IMR-90 (cell line): ENCODE measurements around the gene ZNF761. TPM values are rescaled to one million over a fixed set of nuclear protein-coding genes. Genes with fewer than 3 reads are reported as not detected.
A peak's percentile ranks its signal among the peaks of the same experiment; 100 is the strongest.
"Not testable (repeated sequence)": the region's sequence is repeated elsewhere in the genome, so short reads cannot be mapped to it uniquely, and the experiment has no call there.

Experiments used
- ATAC-seq: fragments of 200-7000 bp; cut with Tn5 transposase; 2 replicates; pipeline ENCODE4 v1.9.1; 2020; ENCODE audit warnings: low read depth, mild to moderate bottlenecking, moderate library complexity
- BruUV-seq: library from RNA; stranded (reverse); fragments of 400-500 nt; replicated peaks from 2 replicates; lab custom pipeline; 2021; lab: Mats Ljungman, UMichigan
- CTCF ChIA-PET: fragments of 300-600 bp; formaldehyde crosslinking; extraction: SDS; loops from one replicate; lab custom pipeline; 2021; ENCODE audit warnings: antibody characterized with exemption; lab: Yijun Ruan, JAX
- POLR2A ChIA-PET: fragments of 300-600 bp; sonication (Branson Sonifier 250); formaldehyde crosslinking; loops from one replicate; lab custom pipeline; 2022; ENCODE audit warnings: antibody characterized with exemption; ENCODE audit not compliant: unreplicated experiment; lab: Charles Lee
- DNase-seq: peaks from one replicate; pipeline ENCODE4 v3.0.0; 2013
- H2AFZ ChIP-seq: replicated peaks from 2 replicates; pipeline ENCODE3; 2013; ENCODE audit warnings: low read length, mild to moderate bottlenecking; ENCODE audit not compliant: poor library complexity
- H2AK5ac ChIP-seq: 2 replicates; pipeline ENCODE4 v1.6.1; 2013; ENCODE audit warnings: low read depth, low read length, inconsistent platforms
- H2AK9ac ChIP-seq: replicated peaks from 2 replicates; pipeline ENCODE3; 2013; ENCODE audit warnings: mild to moderate bottlenecking, low read depth, low read length, moderate library complexity; ENCODE audit not compliant: poor library complexity
- H2BK120ac ChIP-seq: 2 replicates; pipeline ENCODE4 v1.6.1; 2013; ENCODE audit warnings: low read depth, low read length, inconsistent platforms
- H2BK15ac ChIP-seq: 3 replicates; pipeline ENCODE4 v1.6.1; 2013; ENCODE audit warnings: low read depth, low read length, inconsistent platforms
- H2BK20ac ChIP-seq: 2 replicates; pipeline ENCODE4 v1.6.1; 2013; ENCODE audit warnings: low read depth, mild to moderate bottlenecking, inconsistent platforms, low read length, moderate library complexity
- H2BK5ac ChIP-seq: 2 replicates; pipeline ENCODE4 v1.6.1; 2013; ENCODE audit warnings: mild to moderate bottlenecking, low read depth, low read length, inconsistent platforms; ENCODE audit not compliant: poor library complexity, severe bottlenecking
- H3K14ac ChIP-seq: replicated peaks from 2 replicates; pipeline ENCODE4 v1.6.1; 2013; ENCODE audit warnings: low read depth, low read length, inconsistent platforms
- H3K18ac ChIP-seq: 2 replicates; pipeline ENCODE4 v1.6.1; 2013; ENCODE audit warnings: low read depth, low read length, control low read depth
- H3K23ac ChIP-seq: 2 replicates; pipeline ENCODE4 v1.6.1; 2013; ENCODE audit warnings: low read depth, low read length, inconsistent platforms
- H3K27ac ChIP-seq: 2 replicates; pipeline ENCODE4 v1.5.1; 2013; ENCODE audit warnings: mild to moderate bottlenecking, control low read depth, low read length; ENCODE audit not compliant: insufficient read depth
- H3K27me3 ChIP-seq: 2 replicates; pipeline ENCODE4 v1.6.1; 2013; ENCODE audit warnings: low read length; ENCODE audit not compliant: control insufficient read depth, insufficient read depth
- H3K36me3 ChIP-seq: 2 replicates; pipeline ENCODE4 v1.6.1; 2013; ENCODE audit warnings: low read length, mixed read lengths; ENCODE audit not compliant: control insufficient read depth, insufficient read depth
- H3K4ac ChIP-seq: 2 replicates; pipeline ENCODE4 v1.6.1; 2013; ENCODE audit warnings: low read depth, low read length, inconsistent platforms
- H3K4me1 ChIP-seq: 2 replicates; pipeline ENCODE4 v1.6.1; 2013; ENCODE audit warnings: low read length, mixed read lengths; ENCODE audit not compliant: control insufficient read depth, insufficient read depth
- H3K4me2 ChIP-seq: 2 replicates; pipeline ENCODE4 v1.6.1; 2013; ENCODE audit warnings: low read depth, mild to moderate bottlenecking, control low read depth, low read length, moderate library complexity
- H3K4me3 ChIP-seq: 2 replicates; pipeline ENCODE4 v1.5.1; 2013; ENCODE audit warnings: low read depth, mild to moderate bottlenecking, control low read depth, low read length, moderate library complexity; ENCODE audit not compliant: insufficient read depth
- H3K56ac ChIP-seq: 2 replicates; pipeline ENCODE4 v1.6.1; 2013; ENCODE audit warnings: low read length, inconsistent platforms; ENCODE audit not compliant: insufficient read depth; ENCODE audit errors: extremely low read depth
- H3K79me1 ChIP-seq, 2 experiments: 2 replicates each; pipeline ENCODE4 v1.6.1; 2013; ENCODE audit warnings: low read length in 2 of 2, inconsistent platforms in 1 of 2, low read depth in 1 of 2
- H3K9ac ChIP-seq: 2 replicates; pipeline ENCODE4 v1.6.1; 2013; ENCODE audit warnings: low read depth, low read length, control low read depth
- H3K9me1 ChIP-seq: 2 replicates; pipeline ENCODE4 v1.6.1; 2013; ENCODE audit warnings: low read length, inconsistent platforms; ENCODE audit not compliant: insufficient read depth
- H3K9me3 ChIP-seq: 2 replicates; pipeline ENCODE4 v1.6.1; 2013; ENCODE audit warnings: low read length; ENCODE audit not compliant: control insufficient read depth, insufficient read depth
- H4K20me1 ChIP-seq: 2 replicates; pipeline ENCODE4 v1.6.1; 2013; ENCODE audit warnings: low read length, inconsistent platforms; ENCODE audit not compliant: insufficient read depth
- H4K5ac ChIP-seq: 2 replicates; pipeline ENCODE4 v1.6.1; 2013; ENCODE audit warnings: mild to moderate bottlenecking, low read depth, low read length, control low read depth
- H4K8ac ChIP-seq, 2 experiments: 2 replicates each; pipeline ENCODE4 v1.6.1; 2013; ENCODE audit warnings: low read depth in 2 of 2, low read length in 2 of 2, control low read depth in 1 of 2, inconsistent platforms in 1 of 2
- H4K91ac ChIP-seq: 2 replicates; pipeline ENCODE4 v1.6.1; 2013; ENCODE audit warnings: low read depth, low read length, inconsistent platforms; ENCODE audit not compliant: insufficient read depth
- WGBS, 2 experiments: methylation state at CpG; one replicate each; pipeline versions ENCODE4 v1.1.5 to v1.1.7; 2013; ENCODE audit warnings: missing lambda C conversion rate in 2 of 2; ENCODE audit not compliant: insufficient read length in 1 of 2; ENCODE audit errors: extremely low coverage in 2 of 2; 5-methylcytosine and 5-hydroxymethylcytosine counted together
- dilution Hi-C: fragments of 300-500 bp; cut with HindIII; formaldehyde crosslinking; loops from one replicate; pipeline ENCODE4 v1.14.3; 2018; ENCODE audit warnings: low sequenced_read_pairs; ENCODE audit not compliant: unreplicated experiment
- in situ Hi-C: fragments of 300-500 bp; cut with MboI; formaldehyde crosslinking; loops from 3 replicates; pipeline ENCODE4 v1.14.3; 2019; ENCODE audit warnings: low sequenced_read_pairs, inconsistent platforms, mixed read lengths
- intact Hi-C: fragments of 100-400 bp; cut with micrococcal nuclease; formaldehyde crosslinking; loops from 2 replicates; pipeline ENCODE4 v1.10.0; 2022
- polyA plus RNA-seq, 3 experiments: library from polyadenylated mRNA; depleted of rRNA; stranded (reverse); fragments of >200 nt; gene quantifications; 2 replicates each; pipeline ENCODE4 v1.2.3, GENCODE V29; 2012; ENCODE audit warnings: low replicate concordance in 1 of 3
- total RNA-seq: library from RNA; depleted of rRNA; stranded (reverse); fragments of >200 nt; gene quantifications from 2 replicates; pipeline ENCODE4 v1.2.3, GENCODE V29; 2012

ZNF761 gene
- total and polyA plus RNA-seq, 2 of the 4 experiments (the other 2 are of a cell fraction): 7.9 to 21.9 TPM

GRCh38 chr19:53503151-53503550 is 71.4 kb downstream of the ZNF761 start:
- dilution Hi-C loops: not testable (repeated sequence)

DNA sequence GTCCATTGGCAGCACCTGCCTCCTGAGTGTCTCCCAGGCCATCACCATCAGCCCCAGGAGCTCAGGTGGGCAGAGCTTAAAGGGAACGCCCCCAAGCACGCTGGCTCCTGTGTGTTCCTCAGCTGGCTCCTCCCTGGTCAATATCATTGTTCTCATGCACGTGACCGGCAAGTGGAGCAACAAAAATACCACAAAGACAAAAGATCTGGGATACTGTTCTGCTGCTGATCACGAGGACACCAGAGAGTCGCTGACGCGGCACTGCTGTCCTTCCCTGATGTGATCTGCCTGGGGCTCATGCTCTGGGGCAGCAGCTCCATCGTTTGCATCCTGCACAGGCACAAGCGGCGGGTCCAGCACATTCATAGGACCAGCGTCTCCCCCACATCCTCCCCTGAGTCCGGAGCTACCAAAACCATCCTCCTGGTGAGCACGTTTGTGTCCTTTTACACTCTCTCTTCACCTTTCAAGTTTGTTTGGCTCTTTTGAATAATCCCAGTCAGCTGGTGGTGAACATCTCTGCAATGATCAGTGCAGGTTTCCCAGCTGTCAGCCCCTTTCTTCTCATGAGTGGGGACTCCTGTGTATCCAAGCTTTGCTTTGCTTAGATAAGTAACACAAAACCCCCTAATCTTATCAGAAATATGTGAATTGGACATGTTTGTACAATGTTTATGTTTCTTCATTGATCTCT is 72.0 kb downstream of the ZNF761 start:
- H3K79me1 ChIP-seq, H2BK15ac ChIP-seq, H2BK20ac ChIP-seq, H3K4me1 ChIP-seq, H3K36me3 ChIP-seq, H3K23ac ChIP-seq, H3K4ac ChIP-seq, CTCF ChIA-PET, H4K5ac ChIP-seq, H2BK5ac ChIP-seq, POLR2A ChIA-PET, H3K27me3 ChIP-seq, H3K4me3 ChIP-seq, H3K9me3 ChIP-seq, dilution Hi-C loops, H3K4me2 ChIP-seq, H3K27ac ChIP-seq, H2AFZ ChIP-seq, H4K20me1 ChIP-seq, H3K9me1 ChIP-seq, H4K91ac ChIP-seq, H3K9ac ChIP-seq, H2AK9ac ChIP-seq, H2BK120ac ChIP-seq, in situ Hi-C loops, DNase-seq, H2AK5ac ChIP-seq, BruUV-seq, H3K18ac ChIP-seq, H4K8ac ChIP-seq, H3K56ac ChIP-seq, H3K14ac ChIP-seq: not testable (repeated sequence)
- intact Hi-C loops: loop anchor here (2.0 kb wide), 1 partner anchor 243 kb away; no protein-coding TSS in a partner anchor
- 25% methylated on average over 3 of the region's 14 CpGs; no CpG with 5 or more reads in 1 of the 2 experiments for WGBS, 2 experiments
- ATAC-seq: peak; percentile 59

More at GRCh38 chr19:53503151-53503550, 71.4 kb downstream of the ZNF761 start:
- H3K79me1 ChIP-seq, H4K5ac ChIP-seq, H3K56ac ChIP-seq, H3K9ac ChIP-seq, H3K4me2 ChIP-seq, H3K4me1 ChIP-seq, H2BK20ac ChIP-seq, BruUV-seq, H3K4ac ChIP-seq, H2AFZ ChIP-seq, H3K9me3 ChIP-seq, H3K27ac ChIP-seq, H4K20me1 ChIP-seq, H4K91ac ChIP-seq, H3K27me3 ChIP-seq, ATAC-seq, in situ Hi-C loops, H2AK9ac ChIP-seq, POLR2A ChIA-PET, H2BK5ac ChIP-seq, H4K8ac ChIP-seq, H3K18ac ChIP-seq, H2BK120ac ChIP-seq, CTCF ChIA-PET, H2AK5ac ChIP-seq, DNase-seq, H2BK15ac ChIP-seq, H3K23ac ChIP-seq, H3K4me3 ChIP-seq, H3K9me1 ChIP-seq, H3K36me3 ChIP-seq, H3K14ac ChIP-seq: not testable (repeated sequence)
- intact Hi-C loops: loop anchor here (2.0 kb wide), 1 partner anchor 244 kb away; no protein-coding TSS in a partner anchor
- 10% methylated on average over 2 of the region's 7 CpGs; no CpG with 5 or more reads in 1 of the 2 experiments for WGBS, 2 experiments
